ENCODE results near the gene DLL3.

The DLL3 gene

GRCh38 chr19:39533003-39533512 lies 34.3 kb downstream of the DLL3 start:
- no peak for DNase-seq (ENCODE audit: extremely low read depth, low read depth)
- TF ChIP-seq CTCF (IDR thresholded peaks at IDR 0.05; ENCODE audit: low read depth, low read length): no peak

- no peak for DNase-seq (ENCODE audit: extremely low read depth, low read depth)
- no peak for TF ChIP-seq CTCF (IDR thresholded peaks at IDR 0.05; ENCODE audit: low read depth, low read length)
Observed at GRCh38 chr19:39533791-39534190, 35.0 kb downstream of the DLL3 start.

- no peak for DNase-seq (ENCODE audit: extremely low read depth, low read depth)
- TF ChIP-seq CTCF (IDR thresholded peaks at IDR 0.05; ENCODE audit: low read depth, low read length): no peak
Observed at GRCh38 chr19:39539165-39539517, 40.4 kb downstream of the DLL3 start.

- peak; percentile 85 for TF ChIP-seq CTCF (IDR thresholded peaks at IDR 0.05; ENCODE audit: low read depth, low read length)
- DNase-seq (ENCODE audit: extremely low read depth, low read depth): peak; percentile 90
Observed at GRCh38 chr19:39539518-39540332, 41.0 kb downstream of the DLL3 start, which contains the start of gene EID2. EID2 (minus strand) TSS chr19:39540161; CDS start chr19:39540079, 82 bp downstream.

- no peak for DNase-seq (ENCODE audit: extremely low read depth, low read depth)
- TF ChIP-seq CTCF (IDR thresholded peaks at IDR 0.05; ENCODE audit: low read depth, low read length): no peak
Observed at GRCh38 chr19:39540333-39540673, 41.6 kb downstream of the DLL3 start.

GRCh38 chr19:39542206-39542605 lies 43.5 kb downstream of the DLL3 start:
- DNase-seq (ENCODE audit: extremely low read depth, low read depth): no peak
- TF ChIP-seq CTCF (IDR thresholded peaks at IDR 0.05; ENCODE audit: low read depth, low read length): no peak

GRCh38 chr19:39543477-39543857 lies 44.7 kb downstream of the DLL3 start:
- DNase-seq (ENCODE audit: extremely low read depth, low read depth): no peak
- TF ChIP-seq CTCF (IDR thresholded peaks at IDR 0.05; ENCODE audit: low read depth, low read length): no peak

All from AG09319 (cell line).